ENCODE measurements around the gene IL21R.

- no peak for TF ChIP-seq CTCF (IDR thresholded peaks at IDR 0.05; ENCODE audit: low read length)
- no peak for TF ChIP-seq EZH2 (optimal IDR thresholded peaks at IDR 0.05; ENCODE audit: low read depth, low read length)
These were observed 1.6 kb downstream of the IL21R start for GRCh38 chr16:27403601-27403992.

Data from MM.1S (cell line).